HG02571 (cell line): ENCODE measurements around the gene GALNT9.
"Not testable (repeated sequence)": the region's sequence is repeated elsewhere in the genome, so short reads cannot be mapped to it uniquely, and the experiment has no call there.

Experiments
- ATAC-seq: cut with Tn5 transposase; IDR thresholded peaks from one replicate; pipeline ENCODE4 v1.9.1; 2021; ENCODE audit warnings: mild to moderate bottlenecking, moderate library complexity; ENCODE audit not compliant: unreplicated experiment

The GALNT9 gene

DNA sequence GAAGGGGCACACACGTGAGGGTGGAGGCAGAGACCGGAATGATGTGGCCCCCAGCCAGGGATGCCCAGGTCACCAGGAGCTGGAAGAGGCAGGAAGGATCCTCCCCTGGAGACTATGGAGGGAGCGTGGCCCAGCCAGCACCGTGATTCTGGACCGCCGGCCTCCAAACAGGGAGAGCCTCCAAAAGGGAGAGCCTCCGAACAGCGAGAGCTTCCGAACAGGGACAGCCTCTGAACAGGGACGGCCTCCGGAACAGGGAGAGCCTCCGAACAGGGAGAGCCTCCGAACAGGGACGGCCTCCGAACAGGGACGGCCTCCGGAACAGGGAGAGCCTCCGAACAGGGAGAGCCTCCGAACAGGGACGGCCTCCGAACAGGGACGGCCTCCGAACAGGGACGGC lies 33.8 kb downstream of the GALNT9 start:
- not testable (repeated sequence) for ATAC-seq

DNA sequence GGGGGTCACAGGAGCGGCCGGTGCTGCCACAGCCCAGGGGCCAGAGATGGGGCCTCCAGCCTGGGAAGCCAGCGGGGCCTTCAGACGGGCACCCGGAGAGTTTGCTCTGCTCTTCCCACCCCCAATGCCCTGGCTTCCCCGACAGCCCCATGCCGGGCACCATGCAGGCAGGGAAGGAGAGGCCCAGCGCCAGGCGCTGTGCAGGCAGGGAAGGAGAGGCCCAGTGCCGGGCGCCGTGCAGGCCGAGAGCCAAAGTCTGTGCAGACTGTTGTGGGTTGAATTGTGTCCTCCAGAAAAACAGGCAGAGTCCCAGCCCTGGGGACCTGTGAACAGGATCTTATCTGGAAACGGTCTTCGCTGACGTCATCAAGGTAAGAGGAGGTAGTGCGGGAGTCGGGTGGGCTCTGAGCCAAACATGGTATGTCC lies 34.3 kb downstream of the GALNT9 start:
- ATAC-seq: no peak

DNA sequence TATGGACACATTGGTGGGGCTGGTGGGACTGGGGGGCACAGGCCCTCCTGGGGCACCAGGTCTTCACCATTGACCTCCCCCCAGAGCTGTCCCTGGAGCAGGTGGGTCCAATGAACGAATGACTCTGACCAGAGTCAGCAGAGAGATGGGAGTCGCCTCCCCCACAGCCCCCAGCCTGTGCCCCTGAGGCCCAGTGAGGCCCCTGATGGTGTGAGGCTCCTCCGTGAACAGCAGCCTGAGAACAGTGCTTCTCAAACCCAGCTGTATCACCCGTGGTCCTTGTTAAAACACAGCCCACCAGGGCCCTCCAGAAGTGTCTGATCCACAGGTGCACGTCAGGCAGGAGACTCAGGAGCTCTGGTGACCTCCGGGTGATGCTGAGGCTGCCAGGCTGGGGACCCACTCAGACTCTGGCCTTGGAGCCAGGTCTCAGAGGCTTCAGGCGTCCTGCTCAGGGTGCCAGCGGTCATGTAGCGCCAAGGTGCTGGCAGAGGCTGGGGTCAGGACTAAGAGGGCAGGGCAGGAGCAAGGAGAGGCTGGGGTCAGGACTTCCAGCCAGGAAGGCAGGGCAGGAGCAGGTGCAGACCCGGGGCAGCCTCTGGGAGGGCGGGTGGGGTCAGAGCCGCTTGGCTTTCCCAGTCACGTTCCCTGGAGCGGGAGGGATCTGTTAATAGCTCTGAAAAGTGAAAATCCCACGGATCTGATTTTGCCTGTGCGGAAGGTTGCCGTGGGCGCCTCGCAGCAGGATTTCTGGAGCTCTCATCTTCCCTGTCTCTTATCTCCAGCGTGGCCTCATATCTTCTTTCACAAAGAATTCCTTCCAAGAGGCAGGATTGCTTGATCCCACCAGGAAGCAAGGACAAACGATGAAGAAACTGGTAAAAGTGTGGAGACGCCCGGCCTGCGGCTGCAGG lies 35.0 kb downstream of the GALNT9 start:
- ATAC-seq: no peak

DNA sequence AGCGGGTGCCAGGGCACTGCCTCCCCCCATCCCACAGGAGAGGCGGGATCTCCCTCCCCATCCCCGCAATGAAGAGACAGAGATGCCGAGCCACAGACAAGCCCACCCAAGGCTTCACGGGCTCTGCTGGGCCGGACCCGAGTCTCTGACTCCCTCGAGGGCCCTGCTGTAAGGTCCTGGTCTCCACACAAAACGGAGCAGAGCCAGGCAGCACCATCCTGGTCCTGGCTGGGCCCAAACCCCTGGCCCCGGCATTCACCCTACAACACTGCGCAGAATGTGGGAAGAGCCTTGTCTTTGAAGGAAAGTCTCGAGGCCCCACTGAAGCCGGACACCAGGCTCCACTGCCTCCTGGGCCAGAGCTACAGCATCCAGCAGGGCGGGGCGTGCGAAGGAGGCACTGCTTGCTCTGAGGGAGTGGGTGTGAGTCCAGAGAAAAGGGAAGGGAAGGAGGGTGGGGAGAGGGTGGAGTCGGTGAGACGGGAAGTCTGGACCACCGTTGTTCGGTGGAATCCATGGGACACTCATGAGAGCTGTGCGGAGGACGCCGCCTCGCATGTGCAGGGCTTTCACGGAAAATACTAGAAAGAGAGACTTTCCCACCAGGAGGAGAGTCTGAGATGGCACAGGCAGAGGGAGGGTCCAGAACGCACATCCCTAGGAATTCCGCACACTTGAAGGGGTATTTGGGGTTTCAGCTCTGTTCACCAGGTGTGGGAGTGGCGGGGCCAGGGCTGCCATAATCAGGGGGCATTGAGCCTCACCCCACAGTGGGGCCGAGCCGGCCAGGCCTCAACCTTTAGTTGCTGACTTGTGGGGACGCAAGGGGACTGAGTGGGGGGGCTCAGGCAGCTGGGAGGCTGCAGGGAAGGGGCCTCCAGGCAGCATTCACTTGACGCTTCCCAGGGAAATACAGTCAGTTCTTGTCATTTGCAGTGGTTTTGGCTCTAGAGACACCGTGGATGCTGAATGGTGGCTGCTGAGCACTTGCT lies 36.8 kb downstream of the GALNT9 start:
- ATAC-seq: no peak

DNA sequence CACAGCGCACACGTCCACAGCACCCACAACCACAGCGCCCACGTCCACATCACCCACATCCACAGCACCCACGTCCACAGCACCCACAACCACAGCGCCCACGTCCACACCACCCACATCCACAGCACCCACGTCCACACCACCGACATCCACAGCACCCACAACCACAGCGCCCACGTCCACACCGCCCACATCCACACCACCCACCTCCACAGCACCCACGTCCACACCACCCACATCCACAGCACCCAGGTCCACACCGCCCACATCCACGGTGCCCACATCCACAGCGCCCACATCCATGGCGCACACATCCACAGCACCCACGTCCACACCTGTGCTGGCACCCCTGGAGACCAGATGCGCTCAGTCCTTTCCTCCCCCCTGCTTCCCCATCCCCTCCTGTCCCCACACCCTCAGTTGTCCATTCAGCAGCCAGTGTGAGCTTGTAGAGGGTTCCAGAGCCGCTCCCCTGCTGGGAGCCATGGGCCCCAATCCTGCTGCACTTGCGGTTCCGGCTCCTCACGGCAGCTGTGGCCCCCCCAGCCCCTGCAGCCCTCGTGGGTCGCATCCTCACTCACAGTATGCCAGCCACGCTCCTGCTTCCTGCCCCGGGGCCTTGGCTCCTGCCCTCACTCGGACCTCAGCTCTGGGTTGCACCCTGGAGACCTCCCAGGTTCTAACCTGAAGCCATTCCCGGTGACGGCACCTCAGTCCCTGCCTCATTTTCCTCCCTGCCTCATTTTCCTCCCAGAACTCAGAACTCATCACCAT lies 37.8 kb downstream of the GALNT9 start:
- ATAC-seq: no peak

DNA sequence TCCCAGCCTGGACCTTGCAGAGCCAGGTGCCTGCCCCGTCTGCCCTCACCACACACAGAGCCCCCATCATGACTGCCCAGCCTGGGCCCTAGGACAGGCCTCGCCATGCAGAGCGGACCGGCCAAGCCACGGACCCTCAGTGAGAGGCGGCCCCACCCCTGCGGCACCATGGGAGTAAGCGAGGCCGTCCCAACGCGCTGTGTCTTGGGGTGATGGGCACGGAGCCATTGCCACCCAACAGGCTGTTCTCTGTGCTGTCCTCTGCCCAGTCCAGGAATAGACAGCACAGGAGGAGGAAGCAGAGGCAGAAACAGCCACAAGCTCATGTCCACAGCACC lies 39.2 kb downstream of the GALNT9 start:
- ATAC-seq: no peak

DNA sequence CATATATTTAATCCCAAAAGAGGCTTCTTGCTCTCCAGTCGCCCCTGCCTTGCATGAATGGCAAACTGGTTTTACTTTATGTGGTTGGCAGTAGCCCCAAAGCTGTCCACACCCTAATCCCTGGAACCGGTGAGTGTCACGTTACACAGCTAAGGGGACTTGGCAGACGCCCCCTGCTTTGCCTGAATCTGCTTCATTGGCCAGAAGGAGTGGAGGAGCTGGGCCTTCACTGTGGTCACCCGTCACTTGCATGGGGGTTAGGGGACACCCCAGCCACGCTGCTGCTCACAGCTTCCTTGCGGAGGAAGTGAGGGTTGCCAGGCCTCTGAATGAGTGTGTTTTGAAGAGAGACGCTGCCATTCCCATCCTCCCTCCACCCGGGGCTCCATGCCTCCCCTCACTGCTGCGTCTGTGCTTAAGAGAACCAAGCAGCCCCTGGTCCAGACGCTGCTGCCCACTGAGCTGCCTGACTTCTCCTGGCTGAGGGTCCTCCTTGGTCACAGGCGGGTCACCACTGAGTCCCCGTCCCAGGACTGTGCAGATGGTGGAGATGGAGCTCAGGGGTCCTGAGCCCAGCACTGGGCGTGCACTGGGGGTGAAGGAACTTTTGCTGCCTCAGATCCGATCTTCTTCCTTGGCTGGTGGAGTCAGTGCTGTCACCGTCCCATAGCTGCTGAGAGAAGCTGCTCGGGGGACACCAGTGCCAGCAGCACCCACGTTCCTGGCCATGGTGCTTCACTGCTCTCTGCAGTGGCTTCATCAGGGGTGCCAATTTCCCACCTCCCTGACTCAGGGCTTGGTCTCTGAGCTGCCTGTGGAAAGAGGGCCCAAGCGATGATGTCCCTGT lies 39.8 kb downstream of the GALNT9 start:
- no peak for ATAC-seq

DNA sequence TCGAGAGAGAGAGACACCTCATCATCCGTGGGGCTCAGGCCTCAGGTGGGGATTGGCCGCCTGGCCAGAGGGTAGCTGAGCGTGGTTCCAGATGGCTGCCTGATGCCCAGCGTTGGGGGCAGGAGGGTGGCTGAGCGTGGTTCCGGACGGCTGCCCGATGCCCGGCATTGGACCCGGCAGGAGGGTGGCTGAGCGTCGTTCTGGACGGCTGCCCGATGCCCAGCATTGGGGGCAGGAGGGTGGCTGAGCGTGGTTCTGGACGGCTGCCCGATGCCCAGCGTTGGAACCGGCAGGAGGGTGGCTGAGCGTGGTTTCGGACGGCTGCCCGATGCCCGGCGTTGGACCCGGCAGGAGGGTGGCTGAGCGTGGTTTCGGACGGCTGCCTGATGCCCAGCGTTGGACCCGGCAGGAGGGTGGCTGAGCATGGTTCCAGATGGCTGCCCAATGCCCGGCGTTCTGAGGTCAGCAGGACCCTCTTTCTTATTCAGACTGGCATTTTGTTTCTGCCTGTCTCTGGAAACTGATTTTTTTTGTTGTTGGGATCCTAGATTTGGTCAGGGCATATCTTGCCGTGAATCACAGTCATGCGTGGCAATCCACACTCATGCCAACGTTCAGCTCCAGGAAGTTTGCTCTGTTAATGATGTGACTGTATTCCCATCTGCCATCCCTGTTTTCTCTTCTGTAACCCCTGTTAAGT lies 40.7 kb downstream of the GALNT9 start:
- ATAC-seq: no peak

DNA sequence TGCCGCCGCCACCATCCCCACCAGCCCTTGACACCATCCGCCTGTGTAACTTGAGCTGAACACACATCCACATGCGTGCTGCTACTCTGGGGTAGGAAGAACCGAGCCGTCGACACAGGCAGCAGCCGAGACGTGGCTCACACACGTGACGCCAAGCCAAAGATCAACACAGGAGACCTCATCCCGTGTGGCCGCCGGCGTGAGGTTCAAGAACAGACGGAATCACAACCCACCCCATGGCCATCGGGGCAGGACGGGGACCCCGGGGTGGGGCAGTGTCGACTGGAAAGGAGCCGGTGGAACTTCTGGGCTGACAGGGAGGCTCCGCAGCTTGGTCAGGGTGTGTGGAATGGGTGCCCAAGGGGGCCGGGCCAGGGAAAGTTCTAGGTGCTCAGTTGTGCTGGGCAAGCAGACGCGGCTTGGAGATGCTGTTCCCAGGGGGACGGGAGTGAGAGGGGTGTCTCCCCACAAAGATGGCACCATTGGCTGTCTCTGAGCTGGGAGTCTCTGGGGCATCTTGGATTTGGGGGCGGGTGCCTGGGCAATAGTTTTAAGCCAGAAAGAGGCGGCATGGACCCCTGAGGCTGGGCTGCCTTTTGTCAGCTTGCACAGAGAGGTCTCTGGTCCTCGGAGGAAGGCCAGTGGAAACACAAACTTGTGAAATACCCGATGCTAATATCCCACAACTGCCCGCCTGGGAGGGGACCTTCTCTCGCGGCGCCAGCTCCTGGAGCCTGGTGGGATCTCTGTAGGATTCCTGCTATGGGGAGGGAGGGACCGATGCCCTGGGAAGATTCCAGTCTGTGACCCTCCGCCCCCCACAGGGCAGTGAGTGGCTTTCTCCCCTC lies 41.8 kb downstream of the GALNT9 start:
- no peak for ATAC-seq

DNA sequence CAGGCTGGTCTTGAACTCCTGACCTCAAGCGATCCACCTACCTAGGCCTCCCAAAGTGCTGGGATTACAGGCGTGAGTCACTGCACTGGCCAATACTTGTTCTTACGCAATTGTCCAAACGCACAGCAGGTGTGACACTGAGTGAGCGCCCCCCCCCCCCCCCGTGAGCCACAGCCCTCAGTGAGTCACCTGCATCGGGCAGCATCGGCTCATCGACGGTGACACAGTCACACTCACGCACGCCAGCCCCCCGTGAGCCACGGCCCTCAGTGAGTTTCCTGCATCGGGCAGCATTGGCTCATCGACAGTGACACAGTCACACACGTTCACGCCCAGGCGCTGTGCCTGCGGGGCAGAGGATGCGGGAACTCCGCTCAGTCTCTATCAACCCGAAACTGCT lies 42.5 kb downstream of the GALNT9 start:
- no peak for ATAC-seq

DNA sequence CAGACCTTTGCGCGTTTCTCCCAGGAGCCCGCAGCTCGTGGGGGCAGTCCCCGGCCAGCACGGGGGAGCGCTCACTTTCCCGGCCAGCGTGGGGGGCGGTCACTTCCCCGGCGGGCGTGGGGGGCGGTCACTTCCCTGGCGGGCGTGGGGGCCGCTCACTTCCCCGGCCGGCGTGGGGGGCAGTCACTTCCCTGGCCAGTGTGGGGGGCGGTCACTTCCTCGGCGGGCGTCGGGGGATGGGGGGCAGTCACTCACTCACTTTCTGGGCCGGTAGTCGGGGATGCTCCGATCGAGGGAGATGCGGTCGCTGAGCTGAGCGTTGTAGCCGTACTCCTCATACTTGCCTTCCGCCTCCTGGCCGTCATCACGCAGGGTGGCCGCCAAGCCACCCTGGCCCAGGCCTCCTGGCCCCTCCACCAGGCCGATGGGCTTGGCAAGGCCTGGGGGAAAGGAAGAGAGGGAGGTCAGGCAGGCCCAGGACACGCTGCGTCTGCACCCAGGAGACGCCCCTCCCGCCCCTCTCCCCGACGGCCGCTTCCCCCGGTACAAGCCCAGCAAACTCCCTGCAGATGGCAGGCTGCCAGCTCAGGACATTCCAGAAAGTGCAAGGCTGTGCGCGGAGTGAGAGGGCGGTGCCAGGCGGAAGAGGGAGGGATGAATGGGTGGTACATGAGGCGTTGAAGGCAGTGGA lies 43.3 kb downstream of the GALNT9 start:
- no peak for ATAC-seq

DNA sequence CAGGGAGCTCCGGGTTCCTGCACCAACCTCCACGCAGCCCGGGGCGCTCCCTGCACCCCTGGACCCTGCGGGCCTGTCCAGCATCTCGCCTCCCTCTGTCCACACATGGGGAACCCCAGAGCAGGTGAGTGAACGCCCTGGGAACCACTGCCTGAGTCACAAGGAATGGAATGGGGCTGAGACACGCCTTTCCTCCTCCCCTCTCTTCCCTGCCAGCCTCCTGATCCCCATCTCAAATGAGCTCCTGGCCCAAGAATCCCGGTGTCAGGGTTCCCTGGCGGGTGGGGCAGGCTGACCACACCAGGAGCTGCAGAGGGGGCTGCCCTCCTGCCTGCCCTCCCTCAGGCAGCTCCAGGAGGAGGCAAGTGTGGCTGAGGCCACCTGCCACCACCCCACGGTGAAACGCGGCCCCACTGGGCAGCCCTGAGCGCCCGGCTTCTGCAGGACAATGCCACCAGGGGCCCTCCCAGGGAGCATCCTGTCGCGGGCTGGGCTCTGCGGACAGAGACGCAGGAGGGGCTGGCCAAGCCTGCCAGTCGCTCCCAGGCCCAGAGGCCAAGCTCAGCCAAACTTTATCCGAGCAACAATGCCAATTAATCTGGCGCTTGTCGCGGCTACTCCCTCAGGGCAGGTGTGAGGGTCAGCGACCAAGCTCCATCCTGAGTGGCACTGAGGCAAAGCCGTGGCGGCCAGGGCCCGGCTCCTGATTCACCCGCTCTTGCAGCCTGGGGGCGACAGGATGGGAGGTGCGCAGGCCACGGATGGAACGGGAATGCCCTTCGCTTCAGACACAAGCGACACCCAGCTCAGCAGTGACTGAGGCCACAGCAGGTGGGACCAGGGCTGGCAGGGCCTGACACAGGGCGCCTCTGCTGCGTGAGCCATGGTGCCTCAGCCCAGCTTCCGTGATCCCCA lies 44.3 kb downstream of the GALNT9 start:
- ATAC-seq: no peak

DNA sequence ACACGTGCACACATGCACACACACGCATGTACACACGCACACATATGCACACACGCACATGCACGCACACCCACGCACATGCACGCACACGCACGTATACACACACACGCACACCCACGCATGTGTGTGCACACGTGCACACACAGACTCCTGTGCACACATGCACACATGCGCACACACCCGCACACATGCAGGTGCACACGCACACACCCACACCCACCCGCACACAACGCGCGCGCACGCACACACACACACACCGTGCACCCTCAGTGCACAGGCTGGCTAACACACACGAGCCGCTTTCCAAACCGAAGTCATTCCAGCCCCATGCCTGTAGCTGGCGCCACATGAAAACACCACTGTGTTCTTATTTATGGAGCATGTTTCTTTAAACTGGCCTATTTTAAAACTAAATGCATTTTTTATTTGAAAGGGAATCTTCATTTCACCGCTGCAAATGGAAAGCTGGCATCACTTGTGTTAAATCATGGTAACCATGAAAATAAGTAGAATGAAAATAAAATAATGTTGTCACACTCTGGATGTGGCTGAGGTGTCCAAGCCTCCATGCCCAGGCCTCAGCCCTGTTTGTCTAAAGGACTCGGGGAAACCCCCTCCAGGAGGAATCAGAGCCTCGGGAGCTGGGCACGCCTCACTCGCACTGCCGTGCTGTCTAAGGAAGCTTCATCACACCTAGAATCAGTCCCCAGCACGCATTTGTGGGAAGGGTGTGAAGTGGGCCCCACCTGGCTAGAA lies 45.1 kb downstream of the GALNT9 start:
- no peak for ATAC-seq

DNA sequence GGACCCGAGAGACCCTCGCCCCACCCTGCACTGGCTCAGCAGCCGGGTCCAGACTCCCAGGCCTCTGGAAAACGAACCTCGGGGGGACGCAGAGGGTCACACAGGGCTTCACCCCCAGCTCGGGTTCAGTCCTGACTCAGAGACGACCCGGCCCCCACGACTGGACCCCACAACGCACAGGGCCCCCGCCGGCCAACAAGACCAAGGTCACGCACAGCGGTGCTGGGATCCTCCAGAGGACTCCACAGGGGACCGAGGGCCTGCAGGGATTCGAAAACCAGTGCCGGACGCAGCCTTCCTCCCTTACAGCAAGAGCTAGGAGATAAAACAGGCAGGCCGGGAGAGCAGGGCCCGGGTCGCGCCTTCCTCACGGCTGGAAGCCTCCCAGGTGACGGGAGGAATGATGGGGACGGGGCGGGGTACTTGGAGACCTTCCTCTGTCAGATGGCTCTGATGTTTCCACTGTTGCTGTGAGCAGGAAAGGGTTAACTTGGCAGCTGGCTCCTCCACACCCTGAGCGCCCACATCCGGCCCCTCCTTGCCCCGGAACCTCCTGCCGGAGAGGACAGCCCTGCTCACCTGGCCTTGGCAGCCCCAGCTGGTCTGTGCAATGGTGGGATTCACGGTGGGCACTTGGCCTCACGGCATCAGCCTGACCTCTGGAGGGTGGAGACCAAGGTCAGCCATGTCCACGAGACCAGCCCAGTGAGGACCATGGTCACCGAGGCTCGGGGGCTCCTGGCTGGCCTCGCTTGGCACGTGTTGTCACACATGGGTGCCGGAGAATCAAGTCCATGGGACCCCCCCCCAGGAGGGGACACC lies 46.2 kb downstream of the GALNT9 start:
- no peak for ATAC-seq
